ENCODE measurements around the gene ALKAL2.

ALKAL2 gene

GRCh38 chr2:236993-237539, 50.8 kb downstream of the ALKAL2 start:
- TF ChIP-seq CTCF (IDR thresholded peaks at IDR 0.05; ENCODE audit: insufficient read depth, low read length, missing control alignments) = no peak
- ChIA-PET POLR2A (no interaction called here), CTCF (interaction anchor here (0.9 to 1.5 kb wide), 4 partner anchors 8 to 1314 kb away, joined by 3 to 10 read pairs (median 4); no protein-coding TSS in a partner anchor)

GRCh38 chr2:234421-234820, 53.5 kb downstream of the ALKAL2 start:
- CTCF ChIA-PET = no interaction called here
- POLR2A ChIA-PET = interaction anchor here (0.7 kb wide), 1 partner anchor 650 kb away, joined by 3 read pairs; no protein-coding TSS in a partner anchor
- no peak overlapping the region for H3K4me3 ChIP-seq (ENCODE audit: low read depth, low read length)
- DNase-seq (ENCODE audit: low read depth, low spot score) = no peak
- no peak for TF ChIP-seq CTCF (IDR thresholded peaks at IDR 0.05; ENCODE audit: insufficient read depth, low read length, missing control alignments)

More at GRCh38 chr2:236993-237539, 50.8 kb downstream of the ALKAL2 start:
- DNase-seq (ENCODE audit: low read depth, low spot score) = no peak
- no peak overlapping the region for H3K4me3 ChIP-seq (ENCODE audit: low read depth, low read length)

GRCh38 chr2:233030-233429, 54.9 kb downstream of the ALKAL2 start:
- POLR2A ChIA-PET = no interaction called here

GRCh38 chr2:231521-232185, 56.2 kb downstream of the ALKAL2 start:
- ChIA-PET CTCF (interaction anchor here (0.8 kb wide), 1 partner anchor 15 kb away, joined by 3 read pairs; no protein-coding TSS in a partner anchor), POLR2A (no interaction called here)
- no peak for TF ChIP-seq CTCF (IDR thresholded peaks at IDR 0.05; ENCODE audit: insufficient read depth, low read length, missing control alignments)
- DNase-seq (ENCODE audit: low read depth, low spot score) = no peak
- H3K4me3 ChIP-seq (ENCODE audit: low read depth, low read length) = no peak overlapping the region

More at GRCh38 chr2:233030-233429, 54.9 kb downstream of the ALKAL2 start:
- H3K4me3 ChIP-seq (ENCODE audit: low read depth, low read length) = no peak overlapping the region
- CTCF ChIA-PET = interaction anchor here (1.5 kb wide), 1 partner anchor 14 kb away, joined by 5 read pairs; no protein-coding TSS in a partner anchor
- TF ChIP-seq CTCF (IDR thresholded peaks at IDR 0.05; ENCODE audit: insufficient read depth, low read length, missing control alignments) = no peak
- DNase-seq (ENCODE audit: low read depth, low spot score) = no peak
